RPMI7951 (cell line): Measurements from ENCODE around the gene CELSR1. TPM values are rescaled to one million over a fixed set of nuclear protein-coding genes. Genes with fewer than 3 reads are reported as not detected.

ENCODE experiments used
- DNase-seq: peaks from one replicate; pipeline ENCODE4 v3.0.0-alpha.2; 2012; ENCODE audit warnings: low read depth
- total RNA-seq: library from RNA; depleted of rRNA; stranded (reverse); fragments of >200 nt; shearing (Covaris generic); gene quantifications from 2 replicates; pipeline ENCODE4 v1.2.3, GENCODE V29; 2014

The CELSR1 gene
- total RNA-seq, 1 experiment from 2014 or later, result 3.0 TPM

GRCh38 chr22:46557736-46558480, 20.5 kb upstream of the CELSR1 start:
- no peak for DNase-seq

GRCh38 chr22:46556775-46557174, 19.4 kb upstream of the CELSR1 start:
- no peak for DNase-seq

- DNase-seq, result no peak
These were observed 15.8 kb upstream of the CELSR1 start for GRCh38 chr22:46553189-46553588.

- no peak for DNase-seq
These were observed 14.6 kb upstream of the CELSR1 start for GRCh38 chr22:46551996-46552395.

GRCh38 chr22:46551321-46551720, 13.9 kb upstream of the CELSR1 start:
- no peak for DNase-seq

GRCh38 chr22:46549971-46550641, 12.7 kb upstream of the CELSR1 start:
- no peak for DNase-seq

GRCh38 chr22:46549563-46549840, 12.1 kb upstream of the CELSR1 start:
- DNase-seq, result no peak

GRCh38 chr22:46547883-46548244, 10.4 kb upstream of the CELSR1 start:
- peak; percentile 86 for DNase-seq

GRCh38 chr22:46547179-46547882, 9.9 kb upstream of the CELSR1 start:
- peak; percentile 74 for DNase-seq

- peak; percentile 72 for DNase-seq
These were observed 9.2 kb upstream of the CELSR1 start for GRCh38 chr22:46546466-46547178.

- no peak for DNase-seq
These were observed 7.8 kb upstream of the CELSR1 start for GRCh38 chr22:46545086-46545792.

GRCh38 chr22:46542011-46542985, 4.9 kb upstream of the CELSR1 start:
- DNase-seq, result peak; percentile 56

GRCh38 chr22:46541536-46541935, 4.1 kb upstream of the CELSR1 start:
- DNase-seq, result no peak

GRCh38 chr22:46540874-46541273, 3.5 kb upstream of the CELSR1 start:
- DNase-seq, result no peak

GRCh38 chr22:46539169-46539568, 1.7 kb upstream of the CELSR1 start:
- no peak for DNase-seq

GRCh38 chr22:46538814-46539160, 1.4 kb upstream of the CELSR1 start:
- peak; percentile 76 for DNase-seq

- peak; percentile 45 for DNase-seq
These were observed 760 bp upstream of the CELSR1 start for GRCh38 chr22:46537946-46538813.

- DNase-seq, result no peak
These were observed 739 bp downstream of the CELSR1 start for GRCh38 chr22:46536537-46537224.
